HG02981 (cell line): ENCODE results near the gene SRMS.

ENCODE experiments used
- ATAC-seq: cut with Tn5 transposase; IDR thresholded peaks from one replicate; pipeline ENCODE4 v1.9.1; 2021; ENCODE audit warnings: mild to moderate bottlenecking, moderate library complexity; ENCODE audit not compliant: unreplicated experiment

The SRMS gene

GRCh38 chr20:63492518-63492917, 55.0 kb downstream of the SRMS start:
- no peak for ATAC-seq

- no peak for ATAC-seq
These were observed 55.8 kb downstream of the SRMS start for GRCh38 chr20:63491635-63492230.

- no peak for ATAC-seq
These were observed 56.5 kb downstream of the SRMS start for GRCh38 chr20:63491078-63491477.
